SU-DHL-6 (cell line): ENCODE data around the gene COG2.

Experiments
- H2AFZ ChIP-seq: fragments of 200-600 bp; sonication (generic); 2 replicates; pipeline ENCODE4 v1.6.1; 2014; ENCODE audit warnings: low read depth, mild to moderate bottlenecking, moderate library complexity, mixed read lengths, antibody characterized with exemption, low read length; ENCODE audit not compliant: severe bottlenecking
- H3F3A ChIP-seq: fragments of 200-600 bp; shearing (Covaris generic); 2 replicates; pipeline ENCODE4 v1.6.0; 2016; ENCODE audit warnings: antibody characterized with exemption, mild to moderate bottlenecking; ENCODE audit not compliant: insufficient read depth
- H3K27ac ChIP-seq: fragments of 200-600 bp; sonication (generic); 2 replicates; pipeline ENCODE4 v1.5.1; 2016; ENCODE audit warnings: low read depth, mild to moderate bottlenecking, low read length, moderate library complexity, mixed read lengths
- H3K27me3 ChIP-seq: fragments of 200-600 bp; sonication (generic), shearing (Covaris generic); 2 replicates; pipeline ENCODE4 v1.6.0; 2014; ENCODE audit warnings: mild to moderate bottlenecking, low read length
- H3K36me3 ChIP-seq: fragments of 200-600 bp; sonication (generic); 2 replicates; pipeline ENCODE4 v1.6.1; 2014; ENCODE audit warnings: mild to moderate bottlenecking, low read length, mixed read lengths
- H3K4me2 ChIP-seq: fragments of 300-600, 200-600 bp; shearing (Covaris generic), sonication (generic); 2 replicates; pipeline ENCODE4 v1.6.0; 2014; ENCODE audit warnings: low read length, low read depth, mild to moderate bottlenecking; ENCODE audit not compliant: poor library complexity, severe bottlenecking
- H3K4me3 ChIP-seq: fragments of 200-600 bp; sonication (generic); 2 replicates; pipeline ENCODE4 v1.5.1; 2014; ENCODE audit warnings: antibody characterized with exemption, low read length, mild to moderate bottlenecking, mixed read lengths; ENCODE audit not compliant: insufficient read depth, poor library complexity, severe bottlenecking
- H3K79me2 ChIP-seq: fragments of 200-600 bp; sonication (generic); 2 replicates; pipeline ENCODE4 v1.6.1; 2014; ENCODE audit warnings: mild to moderate bottlenecking, low read length, moderate library complexity; ENCODE audit not compliant: insufficient read depth
- H3K9ac ChIP-seq: fragments of 200-600 bp; sonication (generic); 2 replicates; pipeline ENCODE4 v1.7.0; 2014; ENCODE audit warnings: mild to moderate bottlenecking, low read length
- H3K9me2 ChIP-seq: fragments of 200-600 bp; sonication (generic); replicated peaks from 2 replicates; pipeline ENCODE4 v1.6.1; 2014; ENCODE audit warnings: low read length; ENCODE audit not compliant: insufficient read depth
- H3K9me3 ChIP-seq: fragments of 200-600 bp; sonication (generic); 2 replicates; pipeline ENCODE4 v1.6.1; 2014; ENCODE audit warnings: low read length, mixed read lengths; ENCODE audit not compliant: insufficient read depth
- H4K20me1 ChIP-seq: fragments of 200-600 bp; sonication (generic); 2 replicates; pipeline ENCODE4 v1.6.1; 2014; ENCODE audit warnings: low read depth, mild to moderate bottlenecking, antibody characterized with exemption, low read length, moderate library complexity, mixed read lengths
- EZH2phosphoT487 ChIP-seq: fragments of 200-600 bp; sonication (generic), shearing (Covaris generic); conservative IDR thresholded peaks from 2 replicates; pipeline ENCODE4 v1.6.1; 2018; ENCODE audit warnings: mild to moderate bottlenecking, antibody characterized with exemption, low read length, moderate library complexity, mixed read lengths
- TF ChIP-seq, protein P1 (sequence below): fragments of 200-600 bp; sonication (generic); IDR thresholded peaks from one replicate; pipeline ENCODE4 v1.5.1; 2017; ENCODE audit warnings: antibody characterized with exemption, mild to moderate bottlenecking, low read length, moderate library complexity; ENCODE audit not compliant: insufficient read depth, poor library complexity, severe bottlenecking

Gene COG2

DNA sequence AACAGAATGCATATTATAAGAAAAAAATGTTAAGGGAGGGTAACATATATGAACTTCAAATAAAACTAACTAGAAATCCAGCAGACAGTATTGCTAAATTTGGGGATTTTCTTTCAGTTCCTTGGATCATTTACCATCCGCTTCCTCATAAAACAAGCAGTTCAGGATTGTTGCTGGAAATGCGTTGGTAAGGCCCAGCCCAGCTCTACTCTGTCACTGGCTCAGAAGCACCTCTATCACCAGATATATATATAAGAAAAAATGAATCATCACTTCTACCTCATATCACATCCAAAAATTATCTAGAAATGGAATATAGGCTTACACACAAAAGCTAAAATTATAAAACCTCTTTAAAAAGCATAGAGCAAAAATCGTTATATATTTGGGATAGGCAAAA, 28.2 kb upstream of the COG2 start:
- no peak overlapping the region for H3K27ac ChIP-seq
- no peak for TF ChIP-seq EZH2phosphoT487
- TF ChIP-seq, protein P1, sequence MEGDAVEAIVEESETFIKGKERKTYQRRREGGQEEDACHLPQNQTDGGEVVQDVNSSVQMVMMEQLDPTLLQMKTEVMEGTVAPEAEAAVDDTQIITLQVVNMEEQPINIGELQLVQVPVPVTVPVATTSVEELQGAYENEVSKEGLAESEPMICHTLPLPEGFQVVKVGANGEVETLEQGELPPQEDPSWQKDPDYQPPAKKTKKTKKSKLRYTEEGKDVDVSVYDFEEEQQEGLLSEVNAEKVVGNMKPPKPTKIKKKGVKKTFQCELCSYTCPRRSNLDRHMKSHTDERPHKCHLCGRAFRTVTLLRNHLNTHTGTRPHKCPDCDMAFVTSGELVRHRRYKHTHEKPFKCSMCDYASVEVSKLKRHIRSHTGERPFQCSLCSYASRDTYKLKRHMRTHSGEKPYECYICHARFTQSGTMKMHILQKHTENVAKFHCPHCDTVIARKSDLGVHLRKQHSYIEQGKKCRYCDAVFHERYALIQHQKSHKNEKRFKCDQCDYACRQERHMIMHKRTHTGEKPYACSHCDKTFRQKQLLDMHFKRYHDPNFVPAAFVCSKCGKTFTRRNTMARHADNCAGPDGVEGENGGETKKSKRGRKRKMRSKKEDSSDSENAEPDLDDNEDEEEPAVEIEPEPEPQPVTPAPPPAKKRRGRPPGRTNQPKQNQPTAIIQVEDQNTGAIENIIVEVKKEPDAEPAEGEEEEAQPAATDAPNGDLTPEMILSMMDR = no peak
- H3F3A ChIP-seq = no peaks in the 10 kb centered on the region

DNA sequence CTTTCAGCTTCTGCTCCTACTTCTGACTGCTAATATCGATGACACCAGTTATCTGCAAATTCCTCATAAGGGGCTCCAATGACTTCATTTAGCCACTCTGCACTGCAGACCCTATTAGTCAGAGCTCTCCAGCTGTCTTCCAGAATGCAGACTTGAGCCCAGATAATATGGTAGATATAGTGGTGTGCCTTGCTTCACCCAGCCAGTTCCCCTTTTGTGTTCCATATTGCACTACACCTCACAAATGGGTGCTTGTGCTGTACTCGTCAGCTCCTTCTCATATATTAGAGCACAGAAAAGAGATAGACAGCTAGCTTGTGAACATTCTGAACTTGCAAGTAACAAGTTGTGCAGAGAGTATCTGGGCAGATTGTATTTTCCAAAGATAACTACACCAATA, 23.7 kb upstream of the COG2 start:
- no peaks in the 10 kb centered on the region for H4K20me1 ChIP-seq
- TF ChIP-seq, protein P1 = no peak
- H2AFZ ChIP-seq = no peak overlapping the region
- no peak overlapping the region for H3K4me2 ChIP-seq
- no peaks in the 10 kb centered on the region for H3K9me3 ChIP-seq
- H3K9ac ChIP-seq = no peak overlapping the region
- no peak overlapping the region for H3K4me3 ChIP-seq
- no peaks in the 10 kb centered on the region for H3K9me2 ChIP-seq
- no peaks in the 10 kb centered on the region for H3K36me3 ChIP-seq
- no peaks in the 10 kb centered on the region for H3K27me3 ChIP-seq
- H3K27ac ChIP-seq = no peak overlapping the region
- H3F3A ChIP-seq = no peaks in the 10 kb centered on the region
- no peaks in the 10 kb centered on the region for H3K79me2 ChIP-seq

More for the DNA sequence above, 28.2 kb upstream of the COG2 start:
- Histone ChIP-seq H3K9ac (no peak overlapping the region), H3K9me3 (no peaks in the 10 kb centered on the region), H3K36me3 (no peaks in the 10 kb centered on the region), H2AFZ (no peak overlapping the region), H3K79me2 (no peaks in the 10 kb centered on the region), H4K20me1 (no peaks in the 10 kb centered on the region), H3K9me2 (no peaks in the 10 kb centered on the region), H3K4me2 (no peak overlapping the region), H3K27me3 (no peaks in the 10 kb centered on the region), H3K4me3 (no peak overlapping the region)

DNA sequence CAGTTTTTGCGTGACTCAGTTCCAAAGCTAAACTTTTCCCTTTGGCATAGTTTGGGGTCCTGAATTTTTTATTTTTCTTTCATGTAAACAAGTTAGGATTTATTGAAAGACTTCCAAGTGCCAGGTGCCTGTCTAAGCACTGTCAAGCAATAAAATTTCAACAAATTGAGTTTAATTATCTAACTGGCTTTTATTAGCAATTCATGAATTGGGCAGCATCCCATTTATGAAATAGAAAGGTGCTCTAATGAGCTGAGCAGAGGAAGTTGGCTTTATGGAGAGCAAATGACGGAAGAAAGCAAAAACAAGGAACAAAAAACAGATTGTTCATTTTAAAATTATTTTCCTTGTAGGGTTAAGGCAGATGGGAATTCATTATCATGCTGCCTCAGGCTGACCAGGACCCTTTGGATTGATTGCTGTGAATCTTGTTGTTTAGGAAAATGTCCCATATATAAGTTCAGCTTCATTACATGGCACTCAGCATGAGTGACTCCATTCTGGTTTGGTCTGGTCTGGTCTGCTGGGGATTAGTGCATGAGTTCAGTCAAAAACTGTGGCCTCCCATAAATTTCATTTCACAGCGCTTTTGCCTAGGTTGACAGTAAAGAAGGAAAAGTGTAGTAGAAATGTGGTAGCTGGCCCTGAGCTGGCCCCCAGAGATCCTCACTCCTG, 21.5 kb upstream of the COG2 start:
- no peak overlapping the region for H3K4me3 ChIP-seq
- H2AFZ ChIP-seq = no peak overlapping the region
- no peaks in the 10 kb centered on the region for H4K20me1 ChIP-seq
- no peaks in the 10 kb centered on the region for H3K79me2 ChIP-seq
- no peak overlapping the region for H3K27ac ChIP-seq
- no peaks in the 10 kb centered on the region for H3F3A ChIP-seq
- H3K36me3 ChIP-seq = no peaks in the 10 kb centered on the region
- H3K9ac ChIP-seq = no peak overlapping the region
- TF ChIP-seq, protein P1 = no peak
- TF ChIP-seq EZH2phosphoT487 = no peak
- H3K9me3 ChIP-seq = no peaks in the 10 kb centered on the region
- no peak overlapping the region for H3K4me2 ChIP-seq
- no peaks in the 10 kb centered on the region for H3K9me2 ChIP-seq
- H3K27me3 ChIP-seq = no peaks in the 10 kb centered on the region
